ENCODE measurements around the gene MMP2. TPM values are rescaled to one million over a fixed set of nuclear protein-coding genes. Genes with fewer than 3 reads are reported as not detected.

MMP2 gene
- total and polyA plus RNA-seq, 2 experiments from 2014 or later, result 25.6 to 43.8 TPM

- TF ChIP-seq ZNF462 (CRISPR knock-in tag; IDR thresholded peaks at IDR 0.05), result no peak
- no peak for TF ChIP-seq JUNB (IDR thresholded peaks at IDR 0.05; ENCODE audit: unreplicated experiment)
- TF ChIP-seq EZH2 (IDR thresholded peaks at IDR 0.05; ENCODE audit: low read depth, unreplicated experiment), result no peak
- TF ChIP-seq CTCF (conservative IDR thresholded peaks at IDR 0.05; ENCODE audit: low read depth in 2 of 2), result no peak
Measured at GRCh38 chr16:55444754-55445485, 34.1 kb upstream of the MMP2 start (continued).

DNA sequence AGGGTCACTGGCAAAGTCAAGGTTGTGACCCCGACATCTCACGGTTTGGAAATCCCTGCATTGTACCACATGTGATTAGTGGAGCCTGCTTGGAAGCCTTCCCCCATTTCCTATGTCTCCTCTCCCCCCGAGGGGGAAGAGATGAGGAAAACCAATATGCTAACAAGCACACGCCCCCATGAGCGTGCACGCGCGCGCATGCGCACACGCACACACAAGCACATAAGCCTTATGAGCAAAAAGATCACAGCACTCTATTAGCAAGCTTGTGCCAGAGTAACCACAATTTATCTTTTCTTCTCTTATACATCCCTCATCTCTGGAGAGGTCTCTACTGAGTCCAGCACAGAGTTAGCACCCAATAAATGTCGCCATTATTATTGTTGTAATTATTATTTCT lies 31.8 kb upstream of the MMP2 start:
- Histone ChIP-seq H3K9me2 (ENCODE audit: insufficient read depth) (no peaks in the 10 kb centered on the region), H3K79me2 (replicated peaks; ENCODE audit: insufficient read depth) (no peaks in the 10 kb centered on the region), H3K4me1 (ENCODE audit: insufficient read depth) (no peaks in the 10 kb centered on the region), H3K27me3 (ENCODE audit: insufficient read depth) (no peaks in the 10 kb centered on the region), H3K4me2 (no peak overlapping the region), H4K20me1 (replicated peaks; ENCODE audit: insufficient read depth) (no peaks in the 10 kb centered on the region), H3K36me3 (ENCODE audit: insufficient read depth) (no peaks in the 10 kb centered on the region), H3F3A (replicated peaks; ENCODE audit: low read depth) (no peaks in the 10 kb centered on the region), H3K4me3 (no peak overlapping the region), H3K27ac (ENCODE audit: low read depth) (no peak overlapping the region), H2AFZ (no peak overlapping the region)
- Mint-ChIP-seq H3K4me3 (no peak overlapping the region), H3K27ac (no peak overlapping the region), H3K27me3 (ENCODE audit: insufficient read depth, low read depth, poor library complexity) (peaks cover 2% of the 10 kb centered on the region), H3K4me1 (no peaks in the 10 kb centered on the region), H3K36me3 (ENCODE audit: low read depth) (no peaks in the 10 kb centered on the region), H3K9me3 (no peaks in the 10 kb centered on the region)
- no peak for DNase-seq (ENCODE audit: low spot score)
- no peak for ATAC-seq
- no peak for TF ChIP-seq EZH2 (IDR thresholded peaks at IDR 0.05; ENCODE audit: low read depth, unreplicated experiment)
- no peak for TF ChIP-seq ZNF331 (CRISPR knock-in tag; IDR thresholded peaks at IDR 0.05; ENCODE audit: low read depth)
- no peak for TF ChIP-seq STAT1 (IDR thresholded peaks at IDR 0.05; ENCODE audit: unreplicated experiment)
- TF ChIP-seq JUNB (IDR thresholded peaks at IDR 0.05; ENCODE audit: unreplicated experiment), result no peak
- no peak for TF ChIP-seq CTCF (conservative IDR thresholded peaks at IDR 0.05; ENCODE audit: low read depth in 2 of 2)
- TF ChIP-seq EZH2phosphoT487 (IDR thresholded peaks at IDR 0.05; ENCODE audit: unreplicated experiment), result no peak
- TF ChIP-seq NANOG (IDR thresholded peaks at IDR 0.05; ENCODE audit: borderline replicate concordance), result no peak
- no peak for TF ChIP-seq ZNF114 (CRISPR knock-in tag; IDR thresholded peaks at IDR 0.05)
- no peak for TF ChIP-seq CREB1 (CRISPR knock-in tag; IDR thresholded peaks at IDR 0.05; ENCODE audit: low read depth)
- TF ChIP-seq POLR2AphosphoS5 (IDR thresholded peaks at IDR 0.05; ENCODE audit: low read depth), result no peak
- TF ChIP-seq, protein P1, sequence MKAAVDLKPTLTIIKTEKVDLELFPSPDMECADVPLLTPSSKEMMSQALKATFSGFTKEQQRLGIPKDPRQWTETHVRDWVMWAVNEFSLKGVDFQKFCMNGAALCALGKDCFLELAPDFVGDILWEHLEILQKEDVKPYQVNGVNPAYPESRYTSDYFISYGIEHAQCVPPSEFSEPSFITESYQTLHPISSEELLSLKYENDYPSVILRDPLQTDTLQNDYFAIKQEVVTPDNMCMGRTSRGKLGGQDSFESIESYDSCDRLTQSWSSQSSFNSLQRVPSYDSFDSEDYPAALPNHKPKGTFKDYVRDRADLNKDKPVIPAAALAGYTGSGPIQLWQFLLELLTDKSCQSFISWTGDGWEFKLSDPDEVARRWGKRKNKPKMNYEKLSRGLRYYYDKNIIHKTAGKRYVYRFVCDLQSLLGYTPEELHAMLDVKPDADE (IDR thresholded peaks at IDR 0.05), result no peak

Measured in GM23338 (cell line).